ENCODE measurements around the gene SCCPDH.
A peak's percentile ranks its signal among the peaks of the same experiment; 100 is the strongest.

The SCCPDH gene

DNA sequence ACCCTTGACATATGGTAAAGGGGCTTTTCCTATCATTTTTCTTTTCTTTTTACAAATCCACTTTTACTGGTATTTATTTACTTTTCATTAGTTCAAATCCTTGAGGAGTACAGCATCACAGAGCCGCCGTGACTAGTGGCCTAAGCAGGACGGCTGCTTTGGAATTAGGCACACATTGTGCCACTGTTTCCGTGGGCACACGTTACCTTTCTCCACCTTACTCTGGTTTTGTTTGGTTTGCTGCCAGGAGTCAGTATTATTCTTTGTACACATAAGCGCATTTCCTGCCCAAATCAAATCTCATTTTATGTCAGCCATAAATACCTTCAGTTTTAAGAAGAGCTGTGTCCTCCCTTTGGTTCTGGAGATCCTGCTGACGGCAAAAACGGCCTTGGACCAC, 31.2 kb downstream of the SCCPDH start:
- no peak for DNase-seq

DNA sequence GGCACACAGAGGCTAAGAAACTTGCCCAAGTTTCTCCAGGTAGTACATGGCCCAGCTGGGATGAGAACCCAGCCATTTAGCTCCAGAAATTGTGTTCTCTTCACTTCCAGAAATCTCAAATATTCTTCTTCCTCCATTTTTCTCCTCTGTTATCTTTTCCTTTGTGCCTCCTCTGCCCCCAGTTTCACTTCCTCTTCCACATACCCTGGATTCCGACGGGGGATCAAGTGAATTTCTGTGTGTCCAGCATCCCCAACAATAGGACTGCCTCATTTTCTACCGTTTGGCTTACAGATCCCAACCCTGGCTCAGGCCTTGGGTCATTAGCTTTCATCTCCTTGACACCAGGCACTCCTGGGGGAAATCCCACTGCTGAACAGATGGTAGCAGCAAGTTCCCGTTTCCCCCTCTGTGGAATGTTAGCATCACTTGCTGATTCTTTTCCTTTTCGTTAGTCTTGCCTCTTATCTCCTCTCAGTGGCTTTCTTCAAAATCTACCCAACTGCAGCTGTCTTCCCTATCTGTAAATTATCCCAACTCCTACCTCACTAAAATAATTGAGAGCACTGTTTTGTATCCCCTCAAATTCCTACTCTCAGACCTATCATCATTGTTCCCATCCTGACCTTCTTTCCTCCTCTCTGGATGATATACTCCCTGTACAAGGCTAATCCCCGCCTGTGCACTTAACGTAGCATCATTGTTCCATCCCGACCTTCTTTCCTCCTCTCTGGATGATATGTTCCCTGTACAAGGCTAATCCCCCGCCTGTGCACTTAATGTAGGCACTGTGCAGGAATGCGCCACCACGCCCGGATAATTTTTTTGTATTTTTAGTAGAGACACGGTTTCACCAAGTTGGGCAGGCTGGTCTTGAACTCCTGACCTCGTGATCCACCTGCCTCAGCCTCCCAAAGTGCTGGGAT, 36.5 kb downstream of the SCCPDH start:
- DNase-seq = peak; percentile 15

DNA sequence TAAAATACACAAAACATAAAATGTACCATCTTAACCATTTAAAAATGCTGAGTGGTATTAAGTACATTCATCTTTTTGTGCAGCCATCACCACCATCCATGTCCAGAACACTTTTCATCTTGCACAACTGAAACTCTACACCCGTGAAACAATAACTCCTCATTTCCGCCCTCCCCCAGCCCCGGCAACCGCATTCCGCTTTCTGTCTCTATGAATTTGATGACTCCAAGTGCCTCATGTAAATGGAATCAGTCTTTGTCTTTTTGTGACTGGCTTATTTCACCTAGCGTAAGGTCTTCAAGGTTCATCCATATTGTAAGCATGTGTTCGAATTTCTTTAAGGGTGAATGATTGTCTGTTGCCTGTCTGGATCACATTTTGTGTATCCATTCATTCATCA, 37.2 kb downstream of the SCCPDH start:
- DNase-seq = no peak

DNA sequence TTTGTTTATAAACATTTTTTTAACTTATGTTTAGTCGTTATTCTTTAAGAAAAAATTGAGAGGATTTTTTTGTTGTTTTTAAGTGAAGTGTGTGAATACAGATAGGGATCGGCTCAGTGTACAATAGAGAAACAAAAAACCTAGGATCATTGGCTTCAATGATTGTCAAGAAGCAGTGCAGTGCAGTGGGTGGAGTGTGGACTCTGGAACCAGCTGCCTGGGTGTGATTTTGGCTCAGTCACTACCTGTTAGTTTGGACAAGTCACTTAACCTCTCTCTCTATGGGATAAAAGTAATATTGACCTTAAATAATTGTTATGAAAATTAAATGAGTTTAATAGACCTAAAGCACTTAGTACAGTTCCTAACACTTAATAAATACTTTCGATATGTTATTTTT, 41.3 kb downstream of the SCCPDH start:
- no peak for DNase-seq

GRCh38 chr1:246768403-246769020, 44.3 kb downstream of the SCCPDH start:
- no peak for DNase-seq

DNA sequence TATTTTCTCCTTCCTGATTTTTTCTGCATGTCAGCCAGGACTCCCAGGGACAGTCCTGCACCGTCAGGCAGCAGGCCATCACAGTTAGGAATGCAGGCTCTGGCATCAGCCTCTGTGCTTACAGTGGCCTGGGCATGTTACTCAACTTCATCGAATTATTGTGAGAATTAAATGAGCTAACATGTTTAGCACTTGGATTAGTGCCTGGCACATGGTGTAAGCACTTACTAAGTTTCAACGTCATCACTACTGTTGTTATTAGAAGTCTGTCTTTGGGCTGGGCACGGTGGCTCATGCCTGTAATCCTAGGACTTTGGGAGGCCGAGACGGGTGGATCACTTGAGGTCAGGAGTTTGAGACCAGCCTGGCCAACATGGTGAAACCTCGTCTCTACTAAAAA, 45.1 kb downstream of the SCCPDH start:
- DNase-seq = no peak

GRCh38 chr1:246771366-246771765, 47.2 kb downstream of the SCCPDH start:
- no peak for DNase-seq

DNA sequence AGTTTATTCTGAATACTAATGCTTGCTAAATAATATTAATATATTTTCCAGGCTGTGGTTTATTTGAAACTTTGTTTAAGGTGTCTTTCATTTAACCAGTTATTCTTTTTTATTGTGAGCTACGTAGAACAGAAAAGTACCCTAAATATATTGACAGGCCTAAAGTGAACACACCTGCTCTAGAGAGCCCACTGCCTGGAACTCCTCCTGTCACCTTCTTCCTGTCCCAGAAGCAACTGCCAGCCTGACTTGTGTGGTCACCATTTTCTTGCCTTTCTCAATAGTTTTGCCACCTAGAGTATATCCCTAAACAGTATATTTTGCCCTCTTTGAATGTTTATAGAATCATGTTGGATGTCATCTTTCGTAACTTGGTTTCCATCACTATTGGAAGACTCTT, 48.5 kb downstream of the SCCPDH start:
- no peak for DNase-seq

GRCh38 chr1:246773213-246773641, 49.0 kb downstream of the SCCPDH start:
- no peak for DNase-seq

- no peak for DNase-seq
Measured at GRCh38 chr1:246775531-246776385, 51.5 kb downstream of the SCCPDH start.

GRCh38 chr1:246776923-246777322, 52.7 kb downstream of the SCCPDH start:
- no peak for DNase-seq

DNA sequence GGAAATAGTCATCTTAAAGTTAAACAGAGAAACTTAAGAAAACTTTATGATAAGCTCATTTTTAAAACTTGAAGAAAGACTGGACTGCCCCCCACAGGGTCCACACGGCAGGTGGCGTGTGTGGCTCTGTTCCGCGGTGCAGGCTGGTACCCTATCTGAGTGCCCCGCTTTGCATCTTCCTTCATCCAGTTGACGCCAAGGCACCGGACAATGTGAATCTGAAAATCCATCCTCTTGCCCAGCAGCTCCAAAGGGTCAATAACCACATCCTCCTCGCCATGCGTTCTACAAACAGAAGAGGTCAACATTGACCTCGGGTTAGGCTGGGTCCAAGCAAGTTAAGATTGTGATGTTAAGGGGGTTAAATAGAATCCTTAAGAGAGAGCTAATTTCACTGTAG, 54.5 kb downstream of the SCCPDH start:
- no peak for DNase-seq

DNA sequence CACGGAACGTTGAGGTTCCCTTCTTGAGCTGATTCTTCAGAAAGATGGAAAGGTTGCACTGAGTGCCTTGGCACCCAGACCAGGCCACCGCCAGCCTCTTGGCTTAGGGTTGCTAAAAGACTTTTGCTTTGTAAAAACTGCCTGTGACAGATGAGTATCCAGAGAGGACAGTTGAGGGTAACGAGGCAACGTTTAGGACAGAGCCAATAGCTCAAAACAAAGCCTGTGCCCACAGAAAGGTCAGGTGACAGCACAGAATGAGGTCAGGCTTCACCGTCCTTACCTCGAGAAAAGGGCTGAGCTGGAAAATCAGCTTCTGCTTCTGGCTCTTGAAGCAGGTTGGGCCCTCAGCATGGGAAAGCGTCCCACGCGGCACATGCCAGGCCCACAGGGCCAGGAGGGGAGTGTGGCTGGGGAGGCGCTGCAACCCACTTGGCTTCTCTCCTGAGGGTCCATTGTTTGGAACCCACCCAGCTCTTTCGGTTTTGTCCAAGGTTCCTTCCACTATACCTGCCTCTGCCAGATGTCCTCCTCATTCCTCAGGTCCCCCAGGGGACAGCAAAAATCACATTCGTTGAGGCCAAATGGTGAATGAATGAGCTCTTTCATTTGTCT, 55.5 kb downstream of the SCCPDH start:
- no peak for DNase-seq

- DNase-seq = no peak
Measured at GRCh38 chr1:246780264-246780663, 56.1 kb downstream of the SCCPDH start.

GRCh38 chr1:246781212-246781611, 57.0 kb downstream of the SCCPDH start:
- no peak for DNase-seq

GRCh38 chr1:246782120-246782900, 58.1 kb downstream of the SCCPDH start:
- no peak for DNase-seq

- DNase-seq = no peak
Measured at GRCh38 chr1:246784621-246785493, 60.6 kb downstream of the SCCPDH start.

DNA sequence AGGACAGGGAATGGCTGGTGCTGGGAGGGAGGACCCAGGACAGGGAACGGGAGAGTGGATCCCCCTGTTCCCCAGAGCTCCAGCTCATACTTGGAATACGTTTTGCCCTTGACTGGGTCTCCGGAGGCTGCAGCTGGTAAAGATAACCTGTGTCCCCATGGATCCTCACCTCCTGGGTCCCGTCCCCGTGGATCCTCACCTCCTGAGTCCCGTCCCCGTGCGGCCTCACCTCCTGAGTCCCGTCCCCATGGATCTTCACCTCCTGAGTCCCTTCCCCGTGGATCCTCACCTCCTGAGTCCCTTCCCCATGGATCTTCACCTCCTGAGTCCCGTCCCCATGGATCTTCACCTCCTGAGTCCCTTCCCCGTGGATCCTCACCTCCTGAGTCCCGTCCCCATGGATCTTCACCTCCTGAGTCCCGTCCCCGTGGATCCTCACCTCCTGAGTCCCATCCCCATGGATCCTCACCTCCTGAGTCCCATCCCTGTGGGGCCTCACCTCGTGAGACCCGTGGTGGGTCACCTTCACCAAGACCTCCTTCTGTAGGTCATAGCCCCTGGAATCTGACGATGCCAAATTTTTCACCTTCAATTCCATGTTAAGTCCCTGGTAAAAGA, 61.4 kb downstream of the SCCPDH start:
- no peak for DNase-seq

DNA sequence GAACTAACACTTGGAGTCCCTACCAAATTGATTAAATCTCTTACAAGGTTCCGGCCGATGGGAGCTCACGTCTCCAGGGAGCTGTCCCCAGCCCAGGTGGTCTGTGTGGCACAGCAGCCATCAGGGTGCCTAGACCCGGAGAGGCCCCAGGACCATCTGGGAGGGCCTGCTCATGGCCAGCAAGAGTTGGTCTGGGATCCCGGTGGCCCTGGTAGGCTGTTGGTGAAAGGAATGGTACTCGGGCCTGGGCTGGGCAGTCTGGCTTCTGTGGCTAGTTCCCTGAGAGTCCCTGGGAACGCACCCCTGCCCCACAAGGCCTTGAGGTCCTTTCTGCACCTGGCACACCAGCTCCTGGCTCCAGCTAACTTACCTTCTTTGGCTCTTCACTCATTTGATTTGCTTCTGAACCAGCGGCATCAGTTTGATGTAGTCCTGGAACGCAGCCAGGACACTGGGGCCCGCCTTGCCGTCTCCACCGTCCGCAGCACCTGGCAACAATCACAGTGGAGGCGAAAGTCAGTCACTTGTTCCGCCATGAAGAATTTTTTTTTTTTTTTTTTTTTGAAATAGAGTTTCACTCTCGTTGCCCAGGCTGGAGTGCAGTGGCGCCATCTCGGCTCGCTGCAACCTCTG, 62.5 kb downstream of the SCCPDH start:
- no peak for DNase-seq
